ENCODE data around the gene GFRA1.
"Not testable (repeated sequence)": the region's sequence is repeated elsewhere in the genome, so short reads cannot be mapped to it uniquely, and the experiment has no call there.

The GFRA1 gene

DNA sequence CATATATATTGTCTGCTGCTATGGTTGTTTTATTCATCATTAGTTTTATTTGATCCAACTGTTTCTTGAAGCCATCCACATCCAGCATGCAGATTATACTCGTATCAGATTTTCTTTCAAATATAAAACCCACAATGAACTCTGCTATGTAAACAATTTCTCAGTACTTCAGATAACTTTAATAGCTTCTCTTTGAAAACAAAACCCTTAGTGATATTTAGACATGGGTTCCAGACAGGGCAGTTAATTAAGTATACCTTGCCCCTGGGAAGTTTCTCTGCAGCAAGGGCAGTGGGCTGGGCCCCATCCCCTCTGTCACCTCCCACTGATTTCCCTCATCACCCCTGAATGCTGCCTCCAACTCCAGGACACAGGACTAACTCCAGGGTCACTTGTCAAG lies 104.3 kb downstream of the GFRA1 start:
- Histone ChIP-seq H3K4me1 (ENCODE audit: control insufficient read depth in 1 of 2, insufficient read depth in 2 of 2, low read length in 2 of 2) (peaks cover 0 to 4% of the 10 kb centered on the region in 2 donors), H3K4me3 (ENCODE audit: low read depth in 1 of 2, low read length in 2 of 2) (no peak overlapping the region), H3K27ac (ENCODE audit: low read length) (no peak overlapping the region), H3K9me3 (ENCODE audit: control insufficient read depth in 1 of 2, low read length in 2 of 2) (no peaks in the 10 kb centered on the region), H3K36me3 (ENCODE audit: control insufficient read depth in 1 of 2, insufficient read depth in 2 of 2, low read length in 2 of 2) (no peaks in the 10 kb centered on the region), H3K27me3 (ENCODE audit: low read depth, low read length) (no peaks in the 10 kb centered on the region)

DNA sequence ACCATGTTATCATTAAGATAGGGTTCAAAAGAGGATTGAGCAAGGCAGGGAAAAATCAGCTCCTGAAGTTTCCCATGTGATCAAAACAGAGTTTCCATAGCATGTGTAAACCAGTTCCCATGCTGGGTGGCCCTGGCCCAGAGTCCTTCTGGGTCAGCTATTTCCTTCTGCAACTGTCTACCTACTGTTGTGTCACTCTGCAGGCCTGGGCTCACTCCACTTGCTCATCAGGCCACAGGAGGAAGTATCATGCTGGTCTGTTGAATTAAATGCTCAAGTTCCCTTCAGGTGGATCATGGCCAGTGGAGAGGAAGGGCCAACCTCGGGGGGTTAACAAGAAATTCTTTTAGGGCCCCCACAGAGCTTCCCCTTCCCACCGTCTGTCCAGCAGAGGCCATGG lies 104.7 kb downstream of the GFRA1 start:
- no peaks in the 10 kb centered on the region for H3K27me3 ChIP-seq (ENCODE audit: low read depth, low read length)
- H3K27ac ChIP-seq (ENCODE audit: low read length): no peak overlapping the region
- H3K4me1 ChIP-seq (ENCODE audit: control insufficient read depth in 1 of 2, insufficient read depth in 2 of 2, low read length in 2 of 2): peaks cover 0 to 4% of the 10 kb centered on the region in 2 donors
- H3K9me3 ChIP-seq (ENCODE audit: control insufficient read depth in 1 of 2, low read length in 2 of 2): no peaks in the 10 kb centered on the region
- H3K36me3 ChIP-seq (ENCODE audit: control insufficient read depth in 1 of 2, insufficient read depth in 2 of 2, low read length in 2 of 2): no peaks in the 10 kb centered on the region
- H3K4me3 ChIP-seq (ENCODE audit: low read depth in 1 of 2, low read length in 2 of 2): no peak overlapping the region

- H3K27me3 ChIP-seq (ENCODE audit: low read depth, low read length); H3K9me3 ChIP-seq (ENCODE audit: control insufficient read depth in 1 of 2, low read length in 2 of 2); H3K36me3 ChIP-seq (ENCODE audit: control insufficient read depth in 1 of 2, insufficient read depth in 2 of 2, low read length in 2 of 2); H3K4me3 ChIP-seq (ENCODE audit: low read depth in 1 of 2, low read length in 2 of 2); H3K4me1 ChIP-seq (ENCODE audit: control insufficient read depth in 1 of 2, insufficient read depth in 2 of 2, low read length in 2 of 2); H3K27ac ChIP-seq (ENCODE audit: low read length): not testable (repeated sequence)
These were observed 107.1 kb downstream of the GFRA1 start for GRCh38 chr10:116165941-116166340.

DNA sequence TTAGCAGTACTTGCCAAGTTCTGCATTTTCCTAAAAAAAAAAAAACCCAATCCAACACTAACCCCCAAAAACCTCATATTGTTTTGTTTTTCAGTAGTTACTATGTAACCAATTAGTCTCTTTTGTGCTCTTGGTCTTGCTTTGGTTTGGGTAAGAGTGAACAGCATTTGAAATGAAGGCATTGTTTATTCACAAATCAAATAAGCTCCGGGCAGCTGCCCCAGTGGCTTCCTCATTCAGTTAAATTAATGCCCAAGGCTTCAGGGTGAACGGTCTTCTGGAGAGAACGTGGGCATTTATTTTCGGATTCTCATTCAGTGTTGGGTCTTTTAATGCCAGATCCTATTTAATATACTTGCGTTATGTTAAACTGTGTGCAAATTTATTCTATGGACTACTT lies 108.7 kb downstream of the GFRA1 start:
- H3K27ac ChIP-seq (ENCODE audit: low read length): no peak overlapping the region
- H3K27me3 ChIP-seq (ENCODE audit: low read depth, low read length): no peaks in the 10 kb centered on the region
- no peaks in the 10 kb centered on the region for H3K9me3 ChIP-seq (ENCODE audit: control insufficient read depth in 1 of 2, low read length in 2 of 2)
- H3K36me3 ChIP-seq (ENCODE audit: control insufficient read depth in 1 of 2, insufficient read depth in 2 of 2, low read length in 2 of 2): no peaks in the 10 kb centered on the region
- no peak overlapping the region for H3K4me3 ChIP-seq (ENCODE audit: low read depth in 1 of 2, low read length in 2 of 2)
- peaks cover 0 to 4% of the 10 kb centered on the region in 2 donors for H3K4me1 ChIP-seq (ENCODE audit: control insufficient read depth in 1 of 2, insufficient read depth in 2 of 2, low read length in 2 of 2)

DNA sequence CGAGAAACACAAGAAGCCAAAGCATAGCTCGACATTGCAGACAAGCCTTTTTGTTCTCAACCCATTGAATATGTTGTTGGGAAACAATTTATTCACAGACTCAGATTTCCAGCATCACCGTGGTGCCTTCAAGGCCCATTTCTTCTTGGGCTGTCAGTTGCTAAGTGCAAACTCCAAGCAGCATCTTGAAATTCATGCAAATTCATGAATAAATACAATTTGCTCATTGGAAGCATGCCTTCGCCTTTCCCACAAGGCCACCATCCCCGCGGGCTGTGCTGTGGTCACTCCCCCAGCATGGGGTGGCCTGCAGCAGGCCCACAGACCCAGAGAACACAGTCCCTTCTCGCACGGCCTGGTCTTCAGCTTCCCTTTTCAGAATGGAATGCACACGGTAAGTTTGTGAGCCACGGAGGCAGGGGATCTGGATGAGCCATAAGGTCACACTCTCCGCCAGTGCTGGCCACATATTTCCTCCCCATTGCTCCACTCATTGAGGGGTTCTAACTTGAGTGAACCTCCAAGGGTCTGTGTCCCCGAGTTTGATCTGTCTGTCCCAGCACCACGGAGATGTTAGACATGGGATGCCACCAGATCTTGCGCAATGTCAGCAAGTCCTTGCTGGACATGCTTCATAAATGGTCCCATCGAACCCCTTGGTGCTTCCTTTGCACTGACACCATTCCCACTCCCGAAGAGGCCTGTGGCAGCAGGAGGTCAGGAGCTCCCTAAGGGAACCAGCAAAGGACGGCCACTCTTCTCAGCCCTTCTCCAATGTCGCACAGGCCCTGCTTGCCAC lies 109.5 kb downstream of the GFRA1 start:
- no peak overlapping the region for H3K27ac ChIP-seq (ENCODE audit: low read length)
- no peak overlapping the region for H3K4me3 ChIP-seq (ENCODE audit: low read depth in 1 of 2, low read length in 2 of 2)
- no peaks in the 10 kb centered on the region for H3K9me3 ChIP-seq (ENCODE audit: control insufficient read depth in 1 of 2, low read length in 2 of 2)
- H3K36me3 ChIP-seq (ENCODE audit: control insufficient read depth in 1 of 2, insufficient read depth in 2 of 2, low read length in 2 of 2): no peaks in the 10 kb centered on the region
- H3K27me3 ChIP-seq (ENCODE audit: low read depth, low read length): no peaks in the 10 kb centered on the region
- peaks cover 0 to 3% of the 10 kb centered on the region in 2 donors for H3K4me1 ChIP-seq (ENCODE audit: control insufficient read depth in 1 of 2, insufficient read depth in 2 of 2, low read length in 2 of 2)

- H3K27me3 ChIP-seq (ENCODE audit: low read depth, low read length): no peaks in the 10 kb centered on the region
These were observed 110.2 kb downstream of the GFRA1 start for GRCh38 chr10:116162851-116163250.

GRCh38 chr10:116160271-116160670 lies 112.7 kb downstream of the GFRA1 start:
- H3K4me1 ChIP-seq (ENCODE audit: control insufficient read depth in 1 of 2, insufficient read depth in 2 of 2, low read length in 2 of 2): no peaks in the 10 kb centered on the region
- H3K4me3 ChIP-seq (ENCODE audit: low read depth in 1 of 2, low read length in 2 of 2): no peak overlapping the region
- no peak overlapping the region for H3K27ac ChIP-seq (ENCODE audit: low read length)
- H3K27me3 ChIP-seq (ENCODE audit: low read depth, low read length): no peaks in the 10 kb centered on the region
- H3K36me3 ChIP-seq (ENCODE audit: control insufficient read depth in 1 of 2, insufficient read depth in 2 of 2, low read length in 2 of 2): no peaks in the 10 kb centered on the region
- H3K9me3 ChIP-seq (ENCODE audit: control insufficient read depth in 1 of 2, low read length in 2 of 2): no peaks in the 10 kb centered on the region

More at GRCh38 chr10:116162851-116163250, 110.2 kb downstream of the GFRA1 start:
- Histone ChIP-seq H3K27ac (ENCODE audit: low read length) (no peak overlapping the region), H3K4me1 (ENCODE audit: control insufficient read depth in 1 of 2, insufficient read depth in 2 of 2, low read length in 2 of 2) (no peaks in the 10 kb centered on the region), H3K9me3 (ENCODE audit: control insufficient read depth in 1 of 2, low read length in 2 of 2) (no peaks in the 10 kb centered on the region), H3K4me3 (ENCODE audit: low read depth in 1 of 2, low read length in 2 of 2) (no peak overlapping the region), H3K36me3 (ENCODE audit: control insufficient read depth in 1 of 2, insufficient read depth in 2 of 2, low read length in 2 of 2) (no peaks in the 10 kb centered on the region)

- no peaks in the 10 kb centered on the region for H3K9me3 ChIP-seq (ENCODE audit: control insufficient read depth in 1 of 2, low read length in 2 of 2)
- no peaks in the 10 kb centered on the region for H3K4me1 ChIP-seq (ENCODE audit: control insufficient read depth in 1 of 2, insufficient read depth in 2 of 2, low read length in 2 of 2)
- H3K27ac ChIP-seq (ENCODE audit: low read length): no peak overlapping the region
- no peaks in the 10 kb centered on the region for H3K27me3 ChIP-seq (ENCODE audit: low read depth, low read length)
- no peaks in the 10 kb centered on the region for H3K36me3 ChIP-seq (ENCODE audit: control insufficient read depth in 1 of 2, insufficient read depth in 2 of 2, low read length in 2 of 2)
- H3K4me3 ChIP-seq (ENCODE audit: low read depth in 1 of 2, low read length in 2 of 2): no peak overlapping the region
These were observed 113.8 kb downstream of the GFRA1 start for GRCh38 chr10:116159197-116159596.

- Histone ChIP-seq H3K36me3 (ENCODE audit: control insufficient read depth in 1 of 2, insufficient read depth in 2 of 2, low read length in 2 of 2) (no peaks in the 10 kb centered on the region), H3K9me3 (ENCODE audit: control insufficient read depth in 1 of 2, low read length in 2 of 2) (no peaks in the 10 kb centered on the region), H3K4me1 (ENCODE audit: control insufficient read depth in 1 of 2, insufficient read depth in 2 of 2, low read length in 2 of 2) (no peaks in the 10 kb centered on the region), H3K27ac (ENCODE audit: low read length) (no peak overlapping the region), H3K4me3 (ENCODE audit: low read depth in 1 of 2, low read length in 2 of 2) (no peak overlapping the region), H3K27me3 (ENCODE audit: low read depth, low read length) (no peaks in the 10 kb centered on the region)
These were observed 115.0 kb downstream of the GFRA1 start for GRCh38 chr10:116158036-116158435.

DNA sequence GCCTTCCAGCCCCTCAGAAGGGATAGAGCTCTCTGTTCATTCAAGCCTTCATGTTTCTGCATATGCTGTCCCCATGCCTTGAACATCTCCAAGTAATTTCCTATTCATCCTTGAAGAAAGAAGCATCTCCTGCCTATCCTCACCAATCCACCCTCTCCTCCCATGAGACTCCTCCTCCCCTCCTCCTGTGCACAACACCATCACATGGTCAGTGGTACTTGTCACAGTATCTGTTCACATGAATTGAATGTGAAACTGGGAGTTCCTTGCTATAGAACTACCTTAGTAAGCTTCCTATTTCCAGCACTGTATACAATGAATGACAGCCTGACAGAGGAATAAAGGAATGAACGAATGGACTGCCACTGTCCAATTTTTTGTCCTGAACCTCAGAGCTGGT lies 115.5 kb downstream of the GFRA1 start:
- Histone ChIP-seq H3K27ac (ENCODE audit: low read length) (no peak overlapping the region), H3K4me1 (ENCODE audit: control insufficient read depth in 1 of 2, insufficient read depth in 2 of 2, low read length in 2 of 2) (no peaks in the 10 kb centered on the region), H3K27me3 (ENCODE audit: low read depth, low read length) (no peaks in the 10 kb centered on the region), H3K36me3 (ENCODE audit: control insufficient read depth in 1 of 2, insufficient read depth in 2 of 2, low read length in 2 of 2) (no peaks in the 10 kb centered on the region), H3K9me3 (ENCODE audit: control insufficient read depth in 1 of 2, low read length in 2 of 2) (no peaks in the 10 kb centered on the region), H3K4me3 (ENCODE audit: low read depth in 1 of 2, low read length in 2 of 2) (no peak overlapping the region)

DNA sequence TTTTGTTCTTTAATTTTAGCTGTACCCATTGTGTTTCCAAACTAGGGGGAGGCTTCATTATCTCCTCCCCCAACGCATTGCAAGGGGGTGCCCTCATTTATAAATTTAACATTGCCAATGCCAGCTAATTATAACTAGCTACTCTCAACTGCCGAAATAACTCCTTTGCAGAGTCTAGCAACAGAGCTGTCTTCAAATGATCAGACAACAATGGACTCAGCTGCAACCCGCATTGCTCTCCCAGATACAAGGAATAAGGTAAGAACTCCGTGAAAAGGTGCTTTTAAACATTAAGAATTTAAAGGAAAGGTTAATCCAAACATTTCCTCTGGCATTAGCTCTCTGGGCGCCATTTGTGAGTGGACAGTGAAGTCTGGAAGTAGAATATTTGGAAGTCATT lies 116.2 kb downstream of the GFRA1 start:
- Histone ChIP-seq H3K36me3 (ENCODE audit: control insufficient read depth in 1 of 2, insufficient read depth in 2 of 2, low read length in 2 of 2) (no peaks in the 10 kb centered on the region), H3K4me1 (ENCODE audit: control insufficient read depth in 1 of 2, insufficient read depth in 2 of 2, low read length in 2 of 2) (no peaks in the 10 kb centered on the region), H3K9me3 (ENCODE audit: control insufficient read depth in 1 of 2, low read length in 2 of 2) (no peaks in the 10 kb centered on the region), H3K27me3 (ENCODE audit: low read depth, low read length) (no peaks in the 10 kb centered on the region), H3K4me3 (ENCODE audit: low read depth in 1 of 2, low read length in 2 of 2) (no peak overlapping the region), H3K27ac (ENCODE audit: low read length) (no peak overlapping the region)

DNA sequence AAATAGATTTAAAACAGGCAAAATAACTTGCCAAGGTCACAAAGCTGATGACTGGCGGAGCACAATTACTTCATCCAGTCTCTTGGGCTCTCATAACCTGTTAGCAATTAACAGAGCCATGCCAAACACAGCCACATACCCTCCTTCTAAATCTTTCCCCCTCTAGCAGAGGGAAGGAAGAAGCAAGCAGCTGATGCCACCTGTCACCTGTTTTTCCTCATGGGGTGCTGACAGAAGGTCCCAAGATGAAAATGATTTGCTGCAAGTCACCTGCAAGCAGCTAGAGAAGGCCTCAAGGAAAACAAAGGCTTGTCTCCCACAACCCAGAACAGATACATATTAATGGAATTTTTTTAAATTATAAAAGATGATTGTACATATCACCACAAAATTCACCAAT lies 117.8 kb downstream of the GFRA1 start:
- H3K9me3 ChIP-seq (ENCODE audit: control insufficient read depth in 1 of 2, low read length in 2 of 2): no peaks in the 10 kb centered on the region
- H3K27ac ChIP-seq (ENCODE audit: low read length): no peak overlapping the region
- no peak overlapping the region for H3K4me3 ChIP-seq (ENCODE audit: low read depth in 1 of 2, low read length in 2 of 2)
- no peaks in the 10 kb centered on the region for H3K27me3 ChIP-seq (ENCODE audit: low read depth, low read length)
- no peaks in the 10 kb centered on the region for H3K36me3 ChIP-seq (ENCODE audit: control insufficient read depth in 1 of 2, insufficient read depth in 2 of 2, low read length in 2 of 2)
- no peaks in the 10 kb centered on the region for H3K4me1 ChIP-seq (ENCODE audit: control insufficient read depth in 1 of 2, insufficient read depth in 2 of 2, low read length in 2 of 2)

All from muscle layer of duodenum (tissue), 2 donors.